Chondrocyte (in vitro differentiated cells): ENCODE results near the gene CHCHD3. TPM values are rescaled to one million over a fixed set of nuclear protein-coding genes. Genes with fewer than 3 reads are reported as not detected.

Experiments used
- DNase-seq: peaks from one replicate; pipeline ENCODE4 v3.0.0; 2021; ENCODE audit warnings: mixed read lengths, low spot score
- H3K27ac Mint-ChIP-seq: one replicate; pipeline ENCODE4 v1.8.0; 2021; ENCODE audit warnings: mild to moderate bottlenecking, moderate library complexity, mixed read lengths; ENCODE audit not compliant: unreplicated experiment
- H3K27me3 Mint-ChIP-seq: 2 replicates; pipeline ENCODE4 v1.8.0; 2021; ENCODE audit warnings: low read depth, mixed read lengths
- H3K36me3 Mint-ChIP-seq: 2 replicates; pipeline ENCODE4 v1.8.0; 2021; ENCODE audit warnings: low read depth, mixed read lengths
- H3K4me1 Mint-ChIP-seq: 2 replicates; pipeline ENCODE4 v1.8.0; 2021; ENCODE audit warnings: low read depth, mild to moderate bottlenecking, mixed read lengths
- H3K4me3 Mint-ChIP-seq: one replicate; pipeline ENCODE4 v1.8.0; 2021; ENCODE audit warnings: mild to moderate bottlenecking, moderate library complexity, mixed read lengths; ENCODE audit not compliant: unreplicated experiment
- H3K9me3 Mint-ChIP-seq: 2 replicates; pipeline ENCODE4 v1.8.0; 2021; ENCODE audit warnings: low read depth, mixed read lengths
- CTCF ChIP-seq: fragments of 200-600 bp; sonication (generic); IDR thresholded peaks from 2 replicates; pipeline ENCODE4 v1.5.0; 2021; ENCODE audit warnings: antibody characterized with exemption, mild to moderate bottlenecking, moderate library complexity
- total RNA-seq: library from RNA; stranded (reverse); gene quantifications from 3 replicates; pipeline ENCODE4 v1.2.1, GENCODE V29; 2021

CHCHD3 gene
- total RNA-seq, 1 donor from 2014 or later = 42.6 TPM

DNA sequence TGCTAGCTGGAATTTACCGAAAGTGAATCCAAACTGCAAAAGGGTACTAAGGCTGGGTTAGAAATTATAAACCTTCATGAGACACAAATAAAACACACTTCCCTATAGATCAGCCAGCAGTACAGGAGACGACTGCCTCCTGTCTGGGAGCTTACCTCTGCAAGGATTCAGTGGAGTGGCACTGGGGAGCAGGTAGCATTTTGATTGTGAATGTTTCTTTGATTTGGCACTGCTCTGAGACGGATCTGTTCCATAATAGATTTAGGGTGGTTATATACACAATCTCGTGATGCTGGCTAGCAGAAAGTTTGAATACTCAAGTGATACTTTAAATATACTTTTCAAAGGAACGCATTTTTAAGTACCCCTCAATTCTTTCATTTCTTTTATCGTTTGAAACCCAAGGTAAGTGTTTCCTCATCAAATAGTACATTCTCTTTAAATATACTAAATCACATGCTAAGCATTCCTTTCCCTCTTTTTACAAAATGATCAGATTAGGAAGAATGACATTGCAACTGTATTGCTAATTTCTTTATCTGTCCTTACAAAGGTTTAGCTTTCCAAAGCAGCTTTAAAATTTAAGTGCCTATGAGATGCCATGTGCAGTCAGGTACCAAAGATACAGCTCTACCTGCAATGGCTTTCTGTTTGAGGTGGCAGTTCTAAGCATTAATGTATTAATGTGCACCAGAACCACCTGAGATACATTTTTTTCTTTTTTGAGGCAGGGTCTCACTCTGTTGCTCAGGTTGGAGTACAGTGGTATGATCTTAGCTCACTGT lies 20.6 kb upstream of the CHCHD3 start:
- no peak for TF ChIP-seq CTCF
- peaks cover 8% of the 10 kb centered on the region for H3K27me3 Mint-ChIP-seq
- no peaks in the 10 kb centered on the region for H3K36me3 Mint-ChIP-seq
- H3K4me1 Mint-ChIP-seq = no peaks in the 10 kb centered on the region
- no peak for DNase-seq
- no peak overlapping the region for H3K4me3 Mint-ChIP-seq
- H3K9me3 Mint-ChIP-seq = no peaks in the 10 kb centered on the region
- H3K27ac Mint-ChIP-seq = no peak overlapping the region

GRCh38 chr7:133099633-133100286 lies 17.9 kb upstream of the CHCHD3 start:
- Mint-ChIP-seq H3K4me3 (no peak overlapping the region), H3K27ac (no peak overlapping the region), H3K27me3 (peaks cover 2% of the 10 kb centered on the region), H3K9me3 (no peaks in the 10 kb centered on the region), H3K4me1 (no peaks in the 10 kb centered on the region), H3K36me3 (no peaks in the 10 kb centered on the region)
- no peak for DNase-seq
- TF ChIP-seq CTCF = no peak

DNA sequence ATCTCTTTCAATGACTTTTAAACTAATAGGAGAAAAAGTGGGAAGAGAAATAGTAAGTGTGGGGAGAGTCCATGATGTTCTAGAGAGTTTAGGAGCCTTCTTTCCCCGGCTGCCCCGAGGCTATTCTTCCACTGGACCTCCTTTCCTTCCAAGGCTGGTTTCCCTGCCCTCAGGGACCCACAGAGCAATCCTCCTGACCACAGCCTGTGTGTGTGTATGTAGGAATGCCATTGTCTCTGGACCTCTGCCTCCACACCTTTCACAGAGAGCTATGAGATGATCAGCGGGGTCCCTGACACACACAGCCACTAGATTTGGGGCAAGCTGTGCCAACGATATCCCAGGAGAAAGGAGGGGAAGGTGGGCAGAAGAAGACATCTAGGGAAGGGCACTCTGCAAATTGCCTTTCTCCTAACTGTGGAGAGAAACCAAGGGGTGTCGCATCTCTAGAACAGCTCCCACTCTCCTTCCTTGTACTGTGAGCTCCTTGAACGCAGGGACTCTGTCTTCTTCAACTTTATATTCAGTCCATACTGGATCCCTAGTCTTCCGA lies 13.3 kb upstream of the CHCHD3 start:
- TF ChIP-seq CTCF = no peak
- H3K9me3 Mint-ChIP-seq = no peaks in the 10 kb centered on the region
- H3K4me3 Mint-ChIP-seq = no peak overlapping the region
- H3K4me1 Mint-ChIP-seq = no peaks in the 10 kb centered on the region
- H3K27me3 Mint-ChIP-seq = no peaks in the 10 kb centered on the region
- no peak for DNase-seq
- H3K27ac Mint-ChIP-seq = no peak overlapping the region
- H3K36me3 Mint-ChIP-seq = no peaks in the 10 kb centered on the region

DNA sequence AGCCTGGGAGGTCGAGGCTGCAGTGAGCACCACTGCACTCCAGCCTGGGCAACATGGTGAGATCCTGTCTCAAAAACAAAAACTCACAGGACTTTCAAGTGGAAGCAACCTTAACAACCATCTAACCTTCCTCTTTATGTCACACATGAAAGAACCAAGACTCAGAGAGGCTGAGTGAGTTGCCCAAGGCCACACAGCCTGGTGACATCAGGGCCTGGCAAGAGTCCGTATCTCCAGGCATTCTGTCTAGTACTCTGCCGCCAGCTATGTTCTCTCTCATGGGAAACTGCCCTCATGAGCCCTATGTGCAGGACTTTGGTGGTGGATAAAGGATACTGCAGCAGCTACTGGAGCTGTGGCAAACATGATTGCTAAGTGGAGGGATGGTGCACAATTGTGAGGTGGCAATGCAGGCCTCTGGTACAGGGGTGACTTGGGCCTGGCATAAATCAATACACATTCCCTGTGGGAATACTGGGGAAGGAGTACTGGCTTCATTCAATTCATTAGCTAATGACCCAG lies 10.1 kb upstream of the CHCHD3 start:
- Mint-ChIP-seq H3K4me1 (no peaks in the 10 kb centered on the region), H3K36me3 (no peaks in the 10 kb centered on the region), H3K27ac (no peak overlapping the region), H3K27me3 (peaks cover 4% of the 10 kb centered on the region), H3K4me3 (no peak overlapping the region), H3K9me3 (no peaks in the 10 kb centered on the region)
- TF ChIP-seq CTCF = no peak
- no peak for DNase-seq

DNA sequence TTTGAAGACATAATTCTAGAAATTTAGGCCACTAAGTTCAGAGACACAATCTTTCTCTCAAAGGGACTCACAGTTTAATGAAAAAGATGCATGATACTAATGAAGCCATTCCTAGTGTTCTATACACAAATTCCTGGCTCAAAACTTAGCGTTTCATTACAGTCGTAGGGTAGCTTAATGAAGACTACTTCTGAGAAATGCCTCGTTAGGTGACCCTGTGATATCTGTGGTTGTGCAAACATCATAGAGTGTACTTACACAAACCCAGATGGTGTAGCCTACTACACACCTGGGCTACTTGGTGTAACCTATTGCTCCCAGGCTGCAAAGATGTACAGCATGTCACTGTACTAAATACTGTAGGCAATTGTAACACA lies 488 bp upstream of the CHCHD3 start:
- no peak for DNase-seq
- Mint-ChIP-seq H3K4me1 (peaks cover 24% of the 10 kb centered on the region), H3K9me3 (no peaks in the 10 kb centered on the region), H3K4me3 (peak overlapping the region; percentile 80), H3K36me3 (no peaks in the 10 kb centered on the region), H3K27ac (peak overlapping the region; percentile 92), H3K27me3 (peaks cover 1% of the 10 kb centered on the region)
- TF ChIP-seq CTCF = no peak
